HG02759 (cell line): Measurements from ENCODE around the gene BCL2L13.

Source experiments
- ATAC-seq: cut with Tn5 transposase; IDR thresholded peaks from one replicate; pipeline ENCODE4 v1.9.1; 2021; ENCODE audit warnings: mild to moderate bottlenecking, moderate library complexity; ENCODE audit not compliant: unreplicated experiment

The BCL2L13 gene

GRCh38 chr22:17726006-17726927 lies 87.7 kb downstream of the BCL2L13 start:
- ATAC-seq, result no peak

- no peak for ATAC-seq
Measured at GRCh38 chr22:17726928-17727897, 88.7 kb downstream of the BCL2L13 start.

DNA sequence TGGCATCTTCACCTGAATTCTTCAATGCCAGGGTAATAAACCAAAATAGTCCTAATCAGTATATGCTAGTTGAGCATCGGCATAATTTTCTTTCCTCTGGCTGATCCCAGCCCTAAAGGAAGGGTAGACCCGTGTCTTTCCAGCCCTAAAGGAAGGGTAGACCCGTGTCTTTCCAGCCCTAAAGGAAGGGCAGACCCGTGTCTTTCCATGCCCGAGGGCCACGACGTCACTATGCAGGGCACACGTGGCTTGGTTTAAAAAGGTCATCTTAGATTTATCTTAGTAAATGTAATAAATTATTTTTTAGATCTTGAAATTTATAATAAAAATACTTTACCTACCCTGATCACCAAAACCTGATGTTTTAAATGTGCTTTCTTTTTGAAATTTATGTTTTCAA lies 90.2 kb downstream of the BCL2L13 start:
- ATAC-seq, result no peak

- ATAC-seq, result no peak
Measured at GRCh38 chr22:17729561-17729960, 91.0 kb downstream of the BCL2L13 start.

DNA sequence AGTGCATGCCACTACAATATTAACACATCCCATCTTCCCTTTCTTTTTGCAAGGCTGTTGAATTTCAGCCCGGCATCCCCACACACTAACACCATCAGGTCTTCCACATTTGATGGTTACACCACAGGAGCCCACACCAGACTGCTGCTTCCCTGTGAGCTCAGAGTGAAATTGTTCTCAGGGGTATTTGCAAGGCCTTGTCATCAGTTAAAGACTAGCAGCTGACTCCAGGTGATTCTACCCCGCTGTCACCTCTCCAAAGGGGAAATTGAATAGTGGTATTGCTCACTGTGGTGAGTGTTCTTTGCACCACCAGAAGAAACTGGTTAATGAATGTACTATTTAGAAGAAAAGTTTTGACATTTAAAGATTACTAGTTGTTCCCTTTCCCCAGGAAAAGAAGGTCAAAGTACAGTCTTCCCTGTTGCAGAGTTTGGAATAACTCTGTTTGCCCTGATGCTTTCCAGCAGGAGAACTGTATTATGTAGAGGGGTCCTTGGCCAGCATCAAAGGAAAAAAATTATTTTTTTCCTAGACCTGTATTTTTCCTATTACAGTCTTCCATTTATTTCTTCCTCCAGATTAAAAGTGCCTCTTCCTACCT lies 93.8 kb downstream of the BCL2L13 start:
- ATAC-seq, result no peak

DNA sequence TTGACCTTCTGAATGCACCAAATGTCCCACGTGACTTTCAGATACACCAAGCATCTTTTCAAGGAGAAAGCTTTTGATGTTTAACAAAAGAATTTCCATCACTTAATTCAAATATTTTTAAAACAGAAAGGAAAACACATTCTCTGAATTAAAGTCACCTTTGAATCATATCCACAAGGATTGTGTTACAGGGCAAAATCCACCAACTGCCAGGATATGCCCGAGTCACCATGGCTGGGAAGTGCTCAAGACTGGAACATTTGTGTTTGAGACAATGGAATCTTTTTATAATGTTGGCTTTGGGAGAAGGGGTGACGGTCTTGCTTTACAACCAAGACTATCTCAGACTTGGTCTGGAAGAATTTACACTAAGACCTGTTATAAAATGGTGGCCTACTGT lies 94.9 kb downstream of the BCL2L13 start:
- no peak for ATAC-seq

GRCh38 chr22:17734187-17734586 lies 95.6 kb downstream of the BCL2L13 start:
- no peak for ATAC-seq

- no peak for ATAC-seq
Measured at GRCh38 chr22:17738386-17739128, 100.0 kb downstream of the BCL2L13 start.

- no peak for ATAC-seq
Measured at GRCh38 chr22:17739196-17739975, 100.8 kb downstream of the BCL2L13 start.

GRCh38 chr22:17741866-17742526 lies 103.4 kb downstream of the BCL2L13 start:
- no peak for ATAC-seq

DNA sequence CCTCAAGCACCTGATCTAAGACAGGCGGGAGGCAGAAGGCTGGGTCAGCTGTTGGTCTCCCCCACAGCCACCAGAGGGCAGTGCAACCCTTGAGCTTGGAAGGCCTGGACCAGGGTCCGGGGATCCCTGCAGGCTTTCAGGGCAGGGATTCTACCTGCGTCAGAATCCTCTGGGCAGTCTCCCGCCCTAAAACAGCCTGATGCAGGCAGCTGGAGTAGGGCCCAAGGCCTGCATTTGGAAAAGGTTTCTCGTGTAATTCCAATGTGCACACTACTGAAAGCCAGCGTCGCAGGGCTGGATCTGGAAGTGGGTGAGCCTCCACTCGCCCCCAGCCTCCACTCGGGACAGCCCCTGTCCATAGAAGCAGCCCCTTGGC lies 104.0 kb downstream of the BCL2L13 start:
- ATAC-seq, result peak; percentile 73

DNA sequence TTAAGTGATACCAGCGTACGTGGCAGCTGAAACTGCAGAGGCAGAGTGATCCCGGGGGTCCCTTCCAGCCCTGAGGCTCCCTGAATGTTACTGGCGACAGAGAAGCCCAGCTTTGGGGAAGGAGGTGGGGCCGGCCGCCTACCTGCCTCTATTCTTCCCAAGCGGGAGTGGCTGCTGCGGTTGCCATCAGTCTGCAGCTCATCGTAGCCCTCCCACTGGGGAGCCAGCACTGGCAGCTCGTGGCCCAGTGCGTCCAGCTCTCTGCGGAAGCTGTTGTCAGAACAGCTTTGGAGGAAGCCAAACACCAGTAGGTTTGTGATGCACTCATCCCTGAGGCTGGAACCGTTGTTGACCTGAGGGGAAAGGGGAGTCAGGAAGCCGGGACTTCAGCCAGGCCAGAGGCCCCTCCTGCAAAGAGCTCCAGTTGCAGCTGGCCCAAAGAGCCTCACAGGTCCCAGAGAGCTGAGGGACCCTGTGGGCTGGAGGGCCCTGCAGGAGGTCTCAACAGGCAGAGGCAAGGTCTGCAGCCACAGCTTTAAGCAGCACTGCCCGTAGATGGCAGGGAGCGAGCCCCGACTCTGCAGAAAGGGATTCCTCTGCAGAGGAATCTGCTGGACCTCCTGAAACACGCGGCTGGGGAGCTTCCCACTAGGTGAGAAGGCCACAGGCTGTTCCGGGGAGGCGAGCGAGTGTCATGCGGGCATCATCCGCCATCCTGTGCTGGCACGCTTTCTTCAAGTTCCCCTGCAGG lies 105.3 kb downstream of the BCL2L13 start:
- no peak for ATAC-seq

- no peak for ATAC-seq
Measured at GRCh38 chr22:17744430-17744829, 105.9 kb downstream of the BCL2L13 start.

DNA sequence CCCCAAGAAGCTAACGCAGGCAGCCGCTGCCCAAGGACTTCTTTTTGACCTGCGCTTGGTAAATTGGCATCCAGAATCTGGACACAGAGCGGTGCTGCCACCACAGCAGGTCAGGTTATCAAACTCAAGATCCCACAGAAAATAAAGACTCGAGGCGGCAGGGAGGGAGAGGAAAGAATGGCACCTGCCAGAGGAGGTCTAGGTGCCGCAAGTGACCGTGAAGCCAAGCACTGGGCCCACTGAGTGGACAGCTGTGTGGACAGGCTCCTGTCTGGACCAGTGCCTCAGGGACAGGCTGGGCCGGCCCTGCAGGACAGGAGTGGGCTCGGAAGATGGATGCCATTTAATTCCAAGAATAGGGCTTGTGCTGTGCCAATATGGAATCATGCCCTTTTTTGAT lies 108.4 kb downstream of the BCL2L13 start:
- no peak for ATAC-seq

GRCh38 chr22:17748555-17749353 lies 110.2 kb downstream of the BCL2L13 start:
- ATAC-seq, result no peak

GRCh38 chr22:17749605-17750395 lies 111.2 kb downstream of the BCL2L13 start:
- ATAC-seq, result no peak

GRCh38 chr22:17751596-17751995 lies 113.0 kb downstream of the BCL2L13 start:
- no peak for ATAC-seq
